Nucleus accumbens (tissue), 56 donors: ENCODE measurements around the gene PER1.
"Not testable (repeated sequence)": the region's sequence is repeated elsewhere in the genome, so short reads cannot be mapped to it uniquely, and the experiment has no call there.

Experiments used
- DNase-seq, 56 donors: peaks; one replicate each; lab custom pipeline; 2025; lab: John Stamatoyannopoulos, UW

The PER1 gene

DNA sequence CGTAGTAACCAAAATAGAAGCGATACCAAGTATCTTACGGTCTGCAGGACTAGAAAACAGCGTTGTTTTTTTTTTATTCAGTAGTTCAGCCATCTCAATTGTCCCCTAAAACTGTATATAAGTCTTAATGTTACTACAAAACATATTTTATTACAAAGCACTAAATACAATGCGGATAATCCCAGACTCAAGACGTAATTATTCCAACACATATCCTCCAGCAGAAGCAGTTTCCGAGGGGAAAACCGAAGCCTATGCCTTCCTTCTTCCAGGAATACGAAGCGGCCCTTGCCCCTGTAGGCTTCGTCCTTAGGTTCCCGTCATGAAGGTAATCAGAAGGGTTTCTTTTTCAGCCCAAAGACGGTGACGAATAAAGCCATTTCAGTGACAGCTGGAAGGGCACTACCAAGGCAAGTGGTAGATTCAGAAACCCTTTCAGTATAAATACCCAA is 21.7 kb upstream of the PER1 start:
- DNase-seq: peak in 2 of 56 donors; percentile 3 to 39

- DNase-seq: peak in 55 of 56 donors; percentile 27 to 95 (median 78)
These were observed 21.1 kb upstream of the PER1 start for GRCh38 chr17:8173056-8173870.

- DNase-seq: not testable (repeated sequence)
These were observed 18.0 kb upstream of the PER1 start for GRCh38 chr17:8170186-8170585.

GRCh38 chr17:8167526-8167925 is 15.3 kb upstream of the PER1 start:
- no peak for DNase-seq

DNA sequence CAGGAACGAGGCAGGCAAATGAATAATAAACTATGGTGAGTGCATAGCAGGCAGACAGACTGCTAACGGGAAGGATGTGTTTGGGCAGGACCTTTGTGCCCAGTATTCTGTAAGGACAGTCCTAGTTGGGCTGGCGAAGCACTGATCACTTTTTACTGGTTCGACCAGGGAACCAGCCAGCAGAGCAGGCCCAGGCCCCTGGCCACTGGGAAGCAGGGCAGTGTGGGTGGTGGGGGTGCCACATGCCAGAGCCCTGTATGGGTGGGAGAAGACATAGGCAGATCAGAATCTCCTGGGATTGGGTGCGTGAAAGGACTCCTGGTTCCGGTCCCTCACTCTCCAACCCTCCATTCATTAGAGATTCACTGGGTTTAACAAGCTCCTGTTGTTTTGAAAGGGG is 14.5 kb upstream of the PER1 start:
- DNase-seq: no peak

GRCh38 chr17:8164815-8165131 is 12.6 kb upstream of the PER1 start:
- DNase-seq: no peak

GRCh38 chr17:8163978-8164814 is 12.0 kb upstream of the PER1 start:
- peak in 49 of 56 donors; percentile 6 to 87 (median 55) for DNase-seq

GRCh38 chr17:8162997-8163977 is 11.1 kb upstream of the PER1 start:
- DNase-seq: peak in 16 of 56 donors; percentile 32 to 75 (median 55)

GRCh38 chr17:8162233-8162996 is 10.2 kb upstream of the PER1 start, which contains the start of gene VAMP2:
Gene VAMP2 (minus strand): TSS chr17:8162948. CDS start chr17:8162879, 69 bp downstream.
- DNase-seq: peak in 52 of 56 donors; percentile 23 to 89 (median 70)

- peak in 1 of 56 donors; percentile 46 for DNase-seq
These were observed 9.4 kb upstream of the PER1 start for GRCh38 chr17:8161289-8162232.

GRCh38 chr17:8160741-8161221 is 8.6 kb upstream of the PER1 start:
- DNase-seq: peak in 1 of 56 donors; percentile 6

DNA sequence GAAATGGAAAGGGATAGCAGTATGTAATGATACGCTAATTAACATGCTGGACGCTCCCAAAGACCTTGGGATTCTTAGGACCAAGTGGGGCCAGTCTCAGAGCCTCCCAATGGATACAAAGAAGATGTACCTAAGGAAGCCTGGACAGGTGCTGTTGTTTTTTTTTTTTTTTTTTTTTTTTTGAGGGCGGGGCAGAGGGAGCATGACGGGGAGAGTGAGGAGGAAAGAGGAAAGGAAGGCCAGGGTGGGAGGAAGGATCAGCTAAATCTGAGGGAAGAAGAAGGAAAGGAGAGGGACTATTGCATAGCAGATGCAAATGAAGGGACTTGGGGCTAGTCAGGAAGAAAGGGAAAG is 8.0 kb upstream of the PER1 start:
- DNase-seq: no peak

- no peak for DNase-seq
These were observed 7.4 kb upstream of the PER1 start for GRCh38 chr17:8159459-8160223.

- DNase-seq: no peak
These were observed 6.8 kb upstream of the PER1 start for GRCh38 chr17:8159032-8159400.

DNA sequence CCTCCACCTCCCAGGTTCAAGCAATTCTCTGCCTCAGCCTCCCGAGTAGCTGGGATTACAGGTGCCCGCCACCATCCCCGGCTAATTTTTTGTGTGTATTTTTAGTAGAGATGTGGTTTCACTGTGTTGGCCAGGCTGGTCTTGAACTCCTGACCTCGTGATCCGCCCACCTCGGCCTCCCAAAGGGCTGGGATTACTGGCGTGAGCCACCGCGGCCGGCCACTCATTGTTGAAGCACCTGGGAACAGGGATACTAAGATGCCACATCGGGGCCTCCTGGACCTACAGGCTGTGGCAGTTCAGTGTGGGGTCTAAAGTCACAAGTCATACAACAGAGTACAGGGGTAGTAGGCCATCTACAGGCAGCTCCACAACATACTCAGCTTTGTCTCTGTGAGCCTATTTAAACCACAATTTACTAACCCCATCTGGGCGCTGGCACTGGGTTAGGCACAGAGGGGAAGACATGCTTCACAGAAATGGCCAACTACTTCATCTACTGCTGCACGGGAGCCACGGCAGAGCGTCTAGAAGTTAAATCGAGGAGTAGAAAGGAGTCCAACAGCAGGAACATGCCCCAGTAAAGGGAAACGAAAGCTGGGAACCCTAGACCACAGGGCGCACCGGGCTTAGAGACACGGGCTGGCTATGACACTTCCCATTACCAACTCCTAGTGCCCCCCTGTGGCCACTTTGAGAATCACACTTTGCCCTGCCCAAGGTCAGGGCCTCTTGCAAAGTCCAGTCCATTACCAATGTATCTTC is 6.2 kb upstream of the PER1 start:
- DNase-seq: peak in 54 of 56 donors; percentile 25 to 94 (median 76)

DNA sequence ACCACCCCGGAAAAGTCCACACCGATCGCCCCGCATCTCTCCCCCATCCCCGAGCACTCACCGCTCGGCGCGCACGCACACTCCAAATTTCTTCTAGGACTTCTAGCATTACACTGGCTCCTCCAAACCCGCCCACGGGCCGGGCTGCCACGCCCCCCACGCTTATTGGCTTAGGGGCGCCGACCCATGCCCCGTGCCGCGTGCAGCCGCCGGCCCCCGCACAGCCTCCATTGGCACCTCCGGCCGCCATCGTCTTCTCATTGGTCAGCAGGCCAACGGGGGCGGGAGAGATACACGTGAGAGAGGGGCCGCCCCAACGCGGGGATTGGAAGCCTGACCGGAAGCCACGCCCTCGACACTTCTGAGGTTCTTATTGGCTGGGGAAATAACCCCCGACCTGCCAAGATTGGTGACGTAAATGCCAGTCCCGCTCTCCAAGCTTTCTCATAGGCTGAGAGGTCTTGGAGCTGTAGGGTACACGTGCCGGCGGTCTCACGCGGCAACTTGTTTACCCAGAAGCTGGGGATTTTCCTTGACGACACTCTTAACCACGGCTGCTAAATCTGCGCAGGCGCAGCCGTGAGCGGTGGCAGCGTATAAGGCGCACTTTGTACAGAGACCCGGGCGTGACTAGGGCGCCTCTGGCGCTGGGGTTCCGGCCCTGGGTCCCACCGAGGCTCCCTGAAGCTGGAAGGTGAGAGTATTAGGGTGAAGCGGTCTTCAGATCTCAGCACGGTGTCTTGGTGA is 4.2 kb upstream of the PER1 start:
- peak; percentile 94 to 100 (median 99) for DNase-seq
